GM13977 (cell line): ENCODE measurements around the gene MTMR1.

Experiments used
- DNase-seq: peaks from one replicate; pipeline ENCODE4 v3.0.0; 2012; ENCODE audit warnings: low spot score
- CTCF ChIP-seq: IDR thresholded peaks from 2 replicates; pipeline ENCODE4 v1.5.1; 2012; ENCODE audit warnings: mild to moderate bottlenecking, control low read depth; ENCODE audit not compliant: insufficient read depth; ENCODE audit errors: extremely low read depth, missing control alignments
- in situ Hi-C: fragments of 300-500 bp; cut with MboI; formaldehyde crosslinking; loops from one replicate; pipeline ENCODE4 v1.12.0; 2022; ENCODE audit warnings: low sequenced_read_pairs, low pct_unique_long_range_greater_than_20kb, mixed read lengths, inconsistent platforms; ENCODE audit not compliant: unreplicated experiment

MTMR1 gene

GRCh38 chrX:150651906-150652305 is 41.3 kb upstream of the MTMR1 start:
- no peak for DNase-seq
- in situ Hi-C loops: no loop called here
- no peak for TF ChIP-seq CTCF

GRCh38 chrX:150655788-150656187 is 37.4 kb upstream of the MTMR1 start:
- TF ChIP-seq CTCF: no peak
- no peak for DNase-seq
- in situ Hi-C loops: no loop called here

GRCh38 chrX:150663073-150663472 is 30.1 kb upstream of the MTMR1 start:
- no peak for DNase-seq
- in situ Hi-C loops: no loop called here
- TF ChIP-seq CTCF: no peak

- DNase-seq: no peak
- in situ Hi-C loops: no loop called here
- TF ChIP-seq CTCF: no peak
Measured at GRCh38 chrX:150664290-150664689, 28.9 kb upstream of the MTMR1 start.

- in situ Hi-C loops: no loop called here
Measured at GRCh38 chrX:150676221-150676620, 17.0 kb upstream of the MTMR1 start.

GRCh38 chrX:150680974-150681373 is 12.2 kb upstream of the MTMR1 start:
- in situ Hi-C loops: no loop called here
- no peak for DNase-seq
- TF ChIP-seq CTCF: peak; percentile 41

More at GRCh38 chrX:150676221-150676620, 17.0 kb upstream of the MTMR1 start:
- TF ChIP-seq CTCF: no peak
- DNase-seq: no peak

GRCh38 chrX:150683112-150683511 is 10.1 kb upstream of the MTMR1 start:
- in situ Hi-C loops: no loop called here
- no peak for TF ChIP-seq CTCF
- no peak for DNase-seq
